ENCODE data around the gene LZTS2. TPM values are rescaled to one million over a fixed set of nuclear protein-coding genes. Genes with fewer than 3 reads are reported as not detected.

LZTS2 gene
- total RNA-seq, 1 donor from 2014 or later, result 52.6 TPM

DNA sequence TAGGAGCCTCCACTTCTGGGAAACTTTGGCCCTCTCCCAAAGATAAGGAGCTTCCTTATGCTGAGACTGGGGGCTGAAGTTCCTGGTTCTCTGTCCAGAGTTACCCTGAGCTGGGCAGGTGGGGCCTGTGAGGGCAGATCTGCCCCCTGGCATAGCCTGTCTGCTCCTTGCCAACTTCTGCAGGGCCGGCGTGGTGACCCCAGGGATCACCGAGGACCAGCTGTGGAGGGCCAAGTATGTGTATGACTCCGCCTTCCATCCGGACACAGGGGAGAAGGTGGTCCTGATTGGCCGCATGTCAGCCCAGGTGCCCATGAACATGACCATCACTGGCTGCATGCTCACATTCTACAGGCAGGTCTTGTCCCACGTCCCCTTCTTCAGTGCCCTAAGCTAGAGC lies 35.7 kb downstream of the LZTS2 start:
- TF ChIP-seq, protein P1, sequence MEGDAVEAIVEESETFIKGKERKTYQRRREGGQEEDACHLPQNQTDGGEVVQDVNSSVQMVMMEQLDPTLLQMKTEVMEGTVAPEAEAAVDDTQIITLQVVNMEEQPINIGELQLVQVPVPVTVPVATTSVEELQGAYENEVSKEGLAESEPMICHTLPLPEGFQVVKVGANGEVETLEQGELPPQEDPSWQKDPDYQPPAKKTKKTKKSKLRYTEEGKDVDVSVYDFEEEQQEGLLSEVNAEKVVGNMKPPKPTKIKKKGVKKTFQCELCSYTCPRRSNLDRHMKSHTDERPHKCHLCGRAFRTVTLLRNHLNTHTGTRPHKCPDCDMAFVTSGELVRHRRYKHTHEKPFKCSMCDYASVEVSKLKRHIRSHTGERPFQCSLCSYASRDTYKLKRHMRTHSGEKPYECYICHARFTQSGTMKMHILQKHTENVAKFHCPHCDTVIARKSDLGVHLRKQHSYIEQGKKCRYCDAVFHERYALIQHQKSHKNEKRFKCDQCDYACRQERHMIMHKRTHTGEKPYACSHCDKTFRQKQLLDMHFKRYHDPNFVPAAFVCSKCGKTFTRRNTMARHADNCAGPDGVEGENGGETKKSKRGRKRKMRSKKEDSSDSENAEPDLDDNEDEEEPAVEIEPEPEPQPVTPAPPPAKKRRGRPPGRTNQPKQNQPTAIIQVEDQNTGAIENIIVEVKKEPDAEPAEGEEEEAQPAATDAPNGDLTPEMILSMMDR (IDR thresholded peaks at IDR 0.05), result no peak
- Histone ChIP-seq H3K4me1 (peaks cover 20% of the 10 kb centered on the region), H3K27ac (no peak overlapping the region), H3K4me3 (no peak overlapping the region), H3K9me3 (no peaks in the 10 kb centered on the region), H3K27me3 (ENCODE audit: low read depth) (no peaks in the 10 kb centered on the region), H3K36me3 (peaks cover 59% of the 10 kb centered on the region)
- DNase-seq (no peak), ATAC-seq (no peak)
- intact Hi-C loops (cut with DNase I), result no loop called here

DNA sequence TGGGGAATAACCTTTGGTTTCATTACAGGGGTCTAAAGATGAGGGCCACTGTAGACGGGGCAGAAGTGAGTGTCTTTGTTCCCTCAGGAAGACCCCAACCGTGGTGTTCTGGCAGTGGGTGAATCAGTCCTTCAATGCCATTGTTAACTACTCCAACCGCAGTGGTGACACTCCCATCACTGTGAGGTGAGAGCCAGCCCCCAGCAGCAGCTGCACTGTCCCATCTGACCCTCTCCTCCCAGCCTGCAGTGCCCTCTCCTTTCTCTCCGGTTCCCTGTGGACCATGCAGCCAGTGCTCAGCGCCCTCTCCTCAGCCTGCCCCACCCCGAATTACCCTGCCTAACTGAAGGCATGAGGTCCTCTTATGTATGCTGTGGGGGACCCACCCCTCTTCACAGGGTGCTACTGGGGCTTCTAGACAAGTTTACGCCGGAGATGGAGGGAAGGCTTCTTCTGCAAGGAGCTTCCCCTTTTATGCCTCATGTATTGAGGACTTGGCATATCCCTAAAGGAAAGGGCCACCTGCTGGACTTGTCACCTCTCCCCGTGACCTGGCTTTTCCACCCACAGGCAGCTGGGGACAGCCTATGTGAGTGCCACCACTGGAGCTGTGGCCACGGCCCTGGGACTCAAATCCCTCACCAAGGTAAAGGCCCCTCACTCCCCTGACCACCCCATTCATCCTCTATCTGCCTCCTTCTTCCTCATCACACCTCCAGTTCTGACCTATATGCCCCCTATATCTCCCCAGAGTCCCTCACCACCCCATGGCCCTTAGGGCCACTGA lies 36.5 kb downstream of the LZTS2 start:
- DNase-seq, result no peak
- TF ChIP-seq, protein P1 (IDR thresholded peaks at IDR 0.05), result no peak
- ATAC-seq, result no peak
- H3K27ac ChIP-seq, result no peak overlapping the region
- peaks cover 61% of the 10 kb centered on the region for H3K36me3 ChIP-seq
- H3K4me1 ChIP-seq, result peaks cover 16% of the 10 kb centered on the region
- no peaks in the 10 kb centered on the region for H3K9me3 ChIP-seq
- H3K4me3 ChIP-seq, result no peak overlapping the region
- no peaks in the 10 kb centered on the region for H3K27me3 ChIP-seq (ENCODE audit: low read depth)
- intact Hi-C loops (cut with DNase I), result no loop called here

DNA sequence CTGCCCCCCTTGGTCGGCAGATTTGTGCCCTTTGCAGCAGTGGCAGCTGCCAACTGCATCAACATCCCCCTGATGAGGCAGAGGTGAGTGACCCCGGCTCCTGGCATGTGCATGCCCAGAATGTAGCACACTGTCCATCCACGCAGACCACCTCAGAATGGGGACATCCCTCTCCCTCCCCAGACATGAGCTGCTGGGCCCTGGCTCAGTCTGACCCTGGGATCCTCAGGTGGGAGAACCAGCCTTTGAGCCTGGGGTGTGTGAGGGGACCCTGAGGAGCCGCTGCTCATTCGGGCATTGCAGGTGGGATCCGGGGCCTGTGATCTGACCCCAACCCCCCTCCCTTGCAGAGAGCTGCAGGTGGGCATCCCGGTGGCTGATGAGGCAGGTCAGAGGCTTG lies 37.1 kb downstream of the LZTS2 start:
- DNase-seq, result no peak
- no peak overlapping the region for H3K4me3 ChIP-seq
- H3K9me3 ChIP-seq, result no peaks in the 10 kb centered on the region
- H3K27ac ChIP-seq, result no peak overlapping the region
- peaks cover 22% of the 10 kb centered on the region for H3K4me1 ChIP-seq
- no peak for ATAC-seq
- TF ChIP-seq, protein P1 (IDR thresholded peaks at IDR 0.05), result no peak
- no peaks in the 10 kb centered on the region for H3K27me3 ChIP-seq (ENCODE audit: low read depth)
- H3K36me3 ChIP-seq, result peaks cover 61% of the 10 kb centered on the region
- intact Hi-C loops (cut with DNase I), result no loop called here

DNA sequence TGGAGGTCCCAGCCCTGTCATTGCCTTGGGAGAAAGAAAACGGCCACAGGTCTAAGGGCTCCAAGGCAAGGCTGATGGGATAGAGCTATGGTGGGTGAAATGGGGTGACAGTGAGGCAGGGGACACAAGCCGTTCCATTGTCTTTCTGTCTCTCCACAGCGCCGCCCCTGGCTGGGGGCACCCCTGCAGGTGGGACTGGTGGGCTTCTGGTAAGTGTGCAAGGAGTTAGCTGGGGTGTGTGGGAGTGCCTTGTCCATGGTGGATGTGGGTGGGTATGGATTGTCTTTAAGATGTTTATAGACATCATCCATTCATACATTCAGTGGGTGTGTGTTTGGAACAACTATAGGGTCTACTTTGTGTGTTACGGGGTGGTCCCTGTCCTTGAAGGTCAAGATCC lies 38.9 kb downstream of the LZTS2 start:
- Histone ChIP-seq H3K27me3 (ENCODE audit: low read depth) (no peaks in the 10 kb centered on the region), H3K27ac (no peak overlapping the region), H3K9me3 (no peaks in the 10 kb centered on the region), H3K4me1 (peaks cover 27% of the 10 kb centered on the region), H3K4me3 (no peak overlapping the region), H3K36me3 (peaks cover 61% of the 10 kb centered on the region)
- intact Hi-C loops (cut with DNase I), result no loop called here
- TF ChIP-seq, protein P1 (IDR thresholded peaks at IDR 0.05), result no peak
- DNase-seq, result no peak
- no peak for ATAC-seq

DNA sequence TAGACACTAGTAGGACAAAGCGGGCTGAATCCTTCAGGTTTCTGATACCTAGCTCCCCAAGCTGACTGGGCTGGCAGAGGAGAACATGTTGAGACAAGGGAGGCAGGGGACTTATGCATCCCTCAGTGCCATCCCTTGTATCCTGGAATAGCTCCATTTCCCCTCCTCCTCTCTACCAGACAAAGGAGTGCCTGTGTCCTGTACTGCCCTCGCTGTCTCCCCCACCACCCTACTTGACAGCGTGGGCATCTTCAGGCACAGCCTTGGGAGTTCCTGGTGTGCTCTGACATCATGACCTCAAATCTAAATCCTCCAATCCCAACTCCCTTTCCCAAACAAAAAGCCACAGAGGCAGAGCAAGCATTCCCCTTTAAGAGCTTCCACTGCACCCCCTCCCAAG lies 40.5 kb downstream of the LZTS2 start:
- H3K4me3 ChIP-seq, result no peak overlapping the region
- no peak for DNase-seq
- no peak overlapping the region for H3K27ac ChIP-seq
- peaks cover 26% of the 10 kb centered on the region for H3K4me1 ChIP-seq
- TF ChIP-seq, protein P1 (IDR thresholded peaks at IDR 0.05), result no peak
- intact Hi-C loops (cut with DNase I), result no loop called here
- no peaks in the 10 kb centered on the region for H3K27me3 ChIP-seq (ENCODE audit: low read depth)
- peaks cover 54% of the 10 kb centered on the region for H3K36me3 ChIP-seq
- no peaks in the 10 kb centered on the region for H3K9me3 ChIP-seq
- no peak for ATAC-seq
